HG03354 (cell line): ENCODE results near the gene RAI1.
A peak's percentile ranks its signal among the peaks of the same experiment; 100 is the strongest.

Experiments used
- ATAC-seq: cut with Tn5 transposase; IDR thresholded peaks from one replicate; pipeline ENCODE4 v1.9.1; 2021; ENCODE audit warnings: mild to moderate bottlenecking; ENCODE audit not compliant: unreplicated experiment, poor library complexity, severe bottlenecking

RAI1 gene

DNA sequence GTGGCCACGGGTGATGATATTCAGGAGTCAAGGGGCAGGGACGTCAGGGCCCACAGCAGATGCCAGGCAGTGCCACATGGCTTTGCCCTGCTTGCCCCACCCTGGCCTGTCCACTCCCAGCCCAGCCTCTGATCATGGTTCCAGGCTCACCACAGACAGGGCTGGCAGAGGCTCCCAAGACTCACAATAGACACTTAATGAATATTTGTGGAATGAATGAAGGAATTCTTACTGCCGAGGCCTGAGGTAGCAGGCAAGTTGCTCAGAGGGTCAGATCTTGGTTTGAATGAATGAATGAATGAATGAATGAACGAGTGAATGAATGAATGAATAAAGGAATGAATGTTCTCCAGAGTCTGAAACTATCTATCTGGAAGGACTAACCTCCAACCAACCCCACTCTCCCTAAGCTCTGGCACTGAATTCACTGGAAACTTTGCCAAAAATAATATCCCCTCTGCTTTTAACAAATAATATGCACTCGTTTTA lies 60.9 kb downstream of the RAI1 start:
- no peak for ATAC-seq

DNA sequence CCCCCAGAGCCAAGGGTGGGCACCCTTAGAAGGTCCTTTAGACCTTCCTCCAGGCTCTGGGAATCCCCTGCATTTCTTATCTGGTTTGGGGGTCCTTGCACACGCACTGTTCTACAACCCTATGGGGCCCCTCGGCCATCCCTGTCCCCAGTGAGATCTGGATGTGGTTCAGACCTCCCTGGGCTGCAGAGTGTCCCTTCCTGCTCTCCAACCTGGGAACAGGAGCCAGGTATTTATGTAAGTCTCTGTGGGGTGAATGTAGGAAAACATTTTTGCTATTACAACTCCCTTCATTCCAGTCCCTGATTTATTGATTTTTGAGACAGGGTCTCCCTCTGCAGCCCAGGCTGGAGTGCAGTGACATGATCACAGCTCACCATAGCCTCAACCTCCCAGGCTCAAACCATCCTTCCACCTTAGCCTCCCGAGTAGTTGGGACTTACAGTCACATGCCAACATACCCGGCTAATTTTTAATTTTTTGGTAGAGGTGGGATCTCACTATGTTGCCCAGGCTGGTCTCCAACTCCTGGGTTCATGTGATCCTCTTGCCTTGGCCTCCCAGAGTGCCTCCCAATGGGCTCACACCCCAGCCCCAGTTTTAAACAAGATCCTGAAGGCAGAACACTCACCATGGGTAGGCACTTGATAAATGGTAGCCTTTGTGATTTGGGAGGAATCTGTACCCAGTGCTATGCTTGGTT lies 61.6 kb downstream of the RAI1 start:
- ATAC-seq = no peak

DNA sequence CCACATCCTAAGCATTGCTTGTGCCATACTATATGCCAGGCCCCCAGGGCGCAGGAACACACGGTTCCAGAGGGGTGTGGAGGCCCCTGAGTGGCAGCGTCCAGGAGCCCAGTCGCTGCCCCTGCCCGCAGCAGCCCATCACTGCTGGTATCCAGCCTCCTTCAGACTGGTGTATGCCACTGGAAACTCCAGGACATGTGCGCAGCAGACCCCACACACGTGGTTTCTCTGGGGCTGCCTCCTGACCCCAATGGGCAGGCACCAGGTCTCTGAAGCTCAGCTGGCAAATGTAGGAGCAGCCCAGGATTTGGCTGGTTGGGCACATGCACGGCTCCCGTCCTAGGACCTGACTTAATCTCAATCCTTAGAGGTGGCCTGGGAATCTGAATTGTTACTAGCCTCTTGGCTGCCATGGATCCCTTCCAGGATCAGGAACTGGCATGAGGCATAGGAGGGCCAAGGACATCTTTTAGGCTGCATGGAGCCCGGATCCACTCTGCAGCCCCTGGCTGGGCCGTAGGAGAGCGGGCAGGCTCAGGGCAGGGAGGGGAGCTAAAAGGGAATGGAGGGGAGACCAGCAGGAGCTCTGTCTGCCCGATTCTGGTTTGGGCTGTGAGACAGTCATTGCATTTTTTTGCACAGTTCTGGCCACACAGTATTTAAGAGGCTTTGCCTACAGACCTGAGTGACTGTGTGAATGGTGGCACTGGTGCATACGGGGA lies 62.3 kb downstream of the RAI1 start:
- ATAC-seq = no peak

DNA sequence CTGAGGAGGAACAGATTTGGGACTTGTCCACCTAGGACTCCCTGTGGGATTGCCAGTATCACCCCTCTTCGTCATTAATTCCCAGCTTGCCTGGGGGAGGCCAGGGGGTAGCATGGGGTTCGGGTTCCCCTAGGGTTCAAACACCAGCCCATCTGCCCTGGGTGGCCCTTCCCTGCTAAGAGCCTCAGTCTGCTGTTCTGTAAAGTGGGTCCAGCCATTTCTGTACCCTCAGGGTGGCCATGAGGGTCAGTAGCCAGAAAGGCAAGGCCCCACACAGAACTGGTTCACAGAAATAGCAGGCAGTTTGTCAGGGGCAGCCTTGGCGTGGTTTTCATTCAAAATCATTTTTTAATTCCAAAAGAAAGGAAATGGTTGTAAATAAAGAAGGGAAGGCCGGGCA lies 62.9 kb downstream of the RAI1 start:
- ATAC-seq = no peak

DNA sequence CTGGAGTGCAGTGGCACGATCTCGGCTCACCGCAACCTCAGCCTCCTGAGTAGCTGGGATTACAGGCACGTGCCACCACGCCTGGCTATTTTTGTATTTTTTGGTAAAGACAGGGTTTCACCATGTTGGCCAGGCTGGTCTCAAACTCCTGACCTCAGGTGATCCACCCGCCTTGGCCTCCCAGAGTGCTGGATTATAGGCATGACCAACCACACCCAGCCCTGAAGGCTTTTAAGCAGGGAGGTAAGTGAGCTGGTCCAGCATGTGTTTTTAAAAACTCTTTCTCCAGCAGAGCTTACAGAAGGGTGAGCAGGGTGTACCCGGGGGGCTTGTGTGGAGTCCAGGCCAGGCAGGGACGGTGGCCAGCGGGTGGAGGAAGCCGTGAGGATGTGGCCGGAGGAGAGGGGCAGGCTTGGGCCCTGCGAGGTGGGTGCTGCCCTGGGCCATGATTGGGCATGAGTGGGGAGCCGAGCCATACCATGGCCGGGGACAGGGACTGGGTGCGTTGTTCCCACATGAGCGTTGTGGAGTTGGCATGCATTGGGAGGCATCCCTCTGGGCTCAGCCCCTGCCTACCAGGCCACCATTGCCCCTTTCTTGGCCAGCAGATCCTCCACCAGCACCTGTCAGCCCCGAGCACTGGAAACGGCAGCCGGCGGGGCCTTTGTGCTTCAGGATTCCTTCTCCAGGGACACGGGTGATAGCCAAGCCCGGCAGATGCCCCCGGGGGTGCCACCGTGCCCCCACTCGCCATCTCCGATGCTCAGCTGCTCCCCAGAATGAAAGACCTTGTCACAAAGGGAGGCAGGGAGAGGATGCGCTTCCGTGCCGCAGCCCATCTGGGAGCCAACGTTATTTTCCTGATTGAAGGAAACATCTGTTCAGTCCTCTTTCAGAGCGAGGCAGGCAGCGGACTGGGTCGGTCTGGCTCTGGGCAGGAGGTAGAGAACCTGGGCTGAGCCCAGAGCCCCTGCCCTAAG lies 64.5 kb downstream of the RAI1 start:
- ATAC-seq = no peak

DNA sequence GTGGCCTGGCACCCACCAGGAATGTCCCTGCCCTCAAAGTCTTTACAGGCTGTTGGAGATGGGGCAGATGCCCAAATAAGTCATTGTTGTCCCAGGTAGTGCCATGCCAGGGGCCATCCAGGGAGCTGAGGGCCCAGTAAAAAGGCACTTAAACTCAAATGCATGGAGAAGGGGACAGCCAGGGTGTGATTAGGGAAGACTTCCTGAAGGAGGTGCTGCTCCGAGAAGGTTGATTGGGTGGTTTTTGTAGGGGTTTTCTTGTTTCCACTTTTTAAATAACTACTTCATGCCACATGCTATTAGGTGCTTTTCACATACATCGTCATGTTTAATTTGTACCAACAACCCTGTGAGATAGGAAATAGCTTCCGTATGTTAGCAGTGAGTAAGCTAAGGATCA lies 66.9 kb downstream of the RAI1 start:
- no peak for ATAC-seq

DNA sequence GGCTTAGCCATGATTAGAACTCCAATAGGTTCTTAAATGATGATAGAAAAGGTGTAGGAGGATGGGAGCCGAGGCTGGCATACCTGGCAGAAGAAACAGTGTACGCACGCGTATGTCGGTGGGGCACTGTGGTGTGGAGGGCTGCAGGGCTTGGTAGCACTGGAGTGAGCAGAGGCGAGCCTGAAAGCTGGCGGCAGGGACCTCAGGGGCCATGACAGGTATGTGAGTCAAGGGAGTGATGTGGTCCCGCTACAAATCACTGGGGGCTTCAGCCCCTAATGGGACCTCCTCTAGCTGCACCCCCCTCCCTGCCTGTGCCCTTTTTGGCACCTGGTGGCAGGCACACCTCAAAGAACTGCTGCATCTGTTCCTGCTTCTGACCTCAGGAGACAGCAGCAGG lies 67.3 kb downstream of the RAI1 start:
- ATAC-seq = no peak

DNA sequence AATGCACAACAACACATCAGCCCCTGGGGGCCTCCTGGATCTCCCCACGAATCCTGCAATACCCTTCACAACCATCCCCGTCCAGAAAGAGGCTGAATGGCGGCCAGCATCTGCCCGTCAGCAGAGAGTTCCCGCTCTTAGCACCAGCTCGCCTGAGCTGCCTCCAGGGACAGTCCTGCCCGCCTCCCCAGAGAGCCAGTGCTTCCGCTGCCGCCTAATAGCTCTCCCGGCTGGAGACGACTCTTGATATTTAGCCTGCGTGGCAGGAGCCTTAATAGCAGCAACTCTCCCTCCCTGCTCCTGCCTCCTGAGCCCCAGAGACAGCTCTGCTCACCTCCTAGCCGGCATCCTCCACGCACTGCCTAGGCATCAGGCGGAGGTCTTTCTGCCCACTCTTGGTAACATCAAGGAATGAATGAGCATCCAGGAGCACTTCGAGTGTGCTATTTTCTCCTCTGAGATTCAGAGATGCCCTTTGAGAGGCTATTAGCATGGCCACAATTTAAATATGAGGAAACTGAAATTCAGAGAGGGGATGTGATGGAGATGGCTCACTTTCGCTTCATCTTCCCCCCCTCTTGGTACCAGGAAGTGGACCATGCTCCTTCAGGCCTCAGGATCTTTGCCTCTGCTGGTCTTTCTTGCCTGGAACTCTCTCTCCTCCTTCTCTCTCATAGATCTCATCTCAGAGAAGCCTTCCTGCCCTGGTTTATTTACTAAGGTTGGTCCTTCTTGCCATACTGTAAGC lies 67.9 kb downstream of the RAI1 start:
- ATAC-seq = no peak

DNA sequence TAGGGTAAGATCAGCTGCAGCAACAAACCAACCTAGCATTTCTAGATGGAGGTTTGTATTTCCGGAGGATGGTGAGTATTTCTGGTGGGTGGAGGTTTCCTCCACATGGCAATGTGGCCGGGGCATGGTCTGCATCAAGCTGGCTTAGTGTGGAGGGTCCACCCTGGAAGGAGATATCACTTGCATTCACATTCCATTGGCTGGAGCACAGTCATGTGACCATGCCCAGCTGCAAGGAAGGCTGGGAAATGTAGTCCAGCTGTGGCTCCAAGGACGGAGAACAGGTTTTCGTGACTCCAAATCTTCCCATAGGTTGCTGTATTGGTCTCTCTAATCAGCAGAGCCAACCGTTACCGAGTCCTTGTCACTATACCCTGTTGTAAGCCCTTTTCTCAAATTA lies 68.7 kb downstream of the RAI1 start:
- no peak for ATAC-seq

DNA sequence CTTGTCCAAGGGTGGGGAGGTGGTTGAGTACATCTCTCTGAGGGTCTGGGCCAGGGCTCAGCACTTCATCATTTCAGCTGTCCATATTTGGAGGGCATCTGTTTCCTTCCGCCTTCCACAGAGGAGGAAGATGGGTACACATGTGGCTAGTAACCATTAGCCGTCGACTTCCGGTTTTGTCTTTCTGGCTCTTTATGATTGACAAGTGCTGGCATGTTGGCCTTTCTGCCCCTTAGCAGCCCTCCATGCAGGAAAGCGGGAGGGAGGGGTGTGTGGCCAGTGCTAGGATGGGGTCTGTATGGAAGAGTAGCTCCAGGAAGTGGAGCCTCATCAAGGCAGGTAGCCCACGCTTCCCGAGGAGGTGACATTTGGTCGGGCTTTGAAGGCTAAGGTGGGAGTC lies 69.6 kb downstream of the RAI1 start:
- peak; percentile 35 for ATAC-seq

DNA sequence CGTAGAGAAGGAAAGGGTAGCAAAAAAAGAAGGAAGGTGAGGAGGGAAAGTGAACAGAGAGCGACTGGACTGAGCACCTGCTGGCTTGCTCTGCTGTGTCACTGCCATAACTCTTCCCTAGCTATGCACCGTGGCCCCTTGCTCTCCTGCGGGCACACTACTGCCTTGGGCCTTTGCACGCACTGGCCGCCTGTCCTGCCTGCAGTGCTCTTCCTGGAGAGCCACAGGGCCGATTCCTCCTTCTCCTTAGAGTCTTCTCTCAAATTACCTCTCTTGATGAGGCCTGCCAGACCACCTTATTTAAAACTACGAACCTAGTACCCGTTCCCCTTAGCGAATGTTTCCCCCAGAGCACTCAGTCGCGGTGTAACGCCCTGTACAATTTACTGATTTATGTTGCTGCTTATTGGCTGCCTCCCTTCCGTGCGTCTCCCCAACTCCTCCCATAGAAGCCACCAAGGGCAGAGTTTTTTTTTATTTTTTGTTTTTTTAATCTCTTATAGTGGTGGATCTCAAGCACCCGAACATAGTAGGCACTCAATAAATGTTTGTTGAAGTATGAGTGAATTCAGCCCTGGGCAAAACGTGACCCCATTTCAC lies 70.3 kb downstream of the RAI1 start:
- ATAC-seq = peak; percentile 2

DNA sequence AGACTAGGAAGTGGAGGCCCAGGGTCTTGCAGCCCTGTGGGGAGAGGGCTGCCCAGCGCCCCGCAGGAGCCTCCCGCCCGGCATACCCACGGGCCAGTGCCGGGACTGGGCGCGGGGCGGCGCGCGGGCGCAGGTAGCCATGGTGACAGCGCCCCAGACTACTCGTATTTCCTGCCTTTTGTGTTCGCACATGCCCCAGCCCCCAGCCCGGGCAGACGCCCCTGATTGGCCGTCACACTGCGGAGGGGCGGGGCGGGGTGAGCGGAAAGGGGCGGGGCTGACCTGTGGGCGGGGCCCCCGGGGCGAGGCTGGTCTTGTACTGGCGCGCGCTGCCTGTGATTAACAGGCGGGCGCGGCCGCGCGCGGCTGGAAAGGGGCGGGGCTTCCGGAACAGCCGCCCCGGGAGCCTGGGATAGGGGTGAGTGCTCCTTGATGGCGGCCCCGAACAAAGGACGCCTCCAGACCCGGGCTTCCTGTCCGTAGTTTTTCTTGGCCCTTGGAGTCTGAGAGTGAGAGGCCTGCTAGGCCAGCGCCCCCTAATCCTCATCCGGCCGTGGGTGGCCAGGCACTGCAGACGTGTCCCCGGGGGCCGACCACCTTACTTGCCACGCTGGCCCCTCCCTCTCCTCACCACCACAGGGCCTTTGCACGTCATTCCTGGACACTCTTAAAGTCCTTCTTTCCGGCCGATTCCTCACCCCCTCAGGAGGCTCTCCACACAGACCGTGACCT lies 71.0 kb downstream of the RAI1 start:
- peak; percentile 86 for ATAC-seq

DNA sequence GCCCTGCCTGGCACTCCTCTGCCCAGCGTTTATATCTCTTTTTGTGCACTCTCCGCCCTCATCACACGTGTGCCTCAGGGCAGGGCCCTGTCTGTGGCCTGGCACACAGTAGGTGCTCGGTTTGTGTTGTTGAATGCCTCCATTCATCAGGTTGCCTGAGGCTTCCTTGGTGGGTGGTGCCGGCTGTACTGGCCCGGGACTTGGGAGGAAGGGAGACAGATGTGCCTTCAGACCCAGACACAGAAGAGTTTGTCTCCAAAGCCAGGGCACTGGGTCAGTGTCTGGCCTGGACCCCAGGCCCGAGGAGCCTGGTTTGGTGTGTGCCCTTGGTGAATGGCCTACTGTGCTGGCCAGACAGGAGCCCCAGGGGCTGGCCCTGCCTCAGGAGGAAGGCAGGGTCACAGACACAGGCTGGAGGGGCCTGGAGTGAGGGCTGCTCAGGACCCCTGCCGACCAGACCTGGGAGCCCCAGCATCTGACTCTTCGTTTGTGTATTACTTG lies 71.6 kb downstream of the RAI1 start:
- ATAC-seq = no peak

DNA sequence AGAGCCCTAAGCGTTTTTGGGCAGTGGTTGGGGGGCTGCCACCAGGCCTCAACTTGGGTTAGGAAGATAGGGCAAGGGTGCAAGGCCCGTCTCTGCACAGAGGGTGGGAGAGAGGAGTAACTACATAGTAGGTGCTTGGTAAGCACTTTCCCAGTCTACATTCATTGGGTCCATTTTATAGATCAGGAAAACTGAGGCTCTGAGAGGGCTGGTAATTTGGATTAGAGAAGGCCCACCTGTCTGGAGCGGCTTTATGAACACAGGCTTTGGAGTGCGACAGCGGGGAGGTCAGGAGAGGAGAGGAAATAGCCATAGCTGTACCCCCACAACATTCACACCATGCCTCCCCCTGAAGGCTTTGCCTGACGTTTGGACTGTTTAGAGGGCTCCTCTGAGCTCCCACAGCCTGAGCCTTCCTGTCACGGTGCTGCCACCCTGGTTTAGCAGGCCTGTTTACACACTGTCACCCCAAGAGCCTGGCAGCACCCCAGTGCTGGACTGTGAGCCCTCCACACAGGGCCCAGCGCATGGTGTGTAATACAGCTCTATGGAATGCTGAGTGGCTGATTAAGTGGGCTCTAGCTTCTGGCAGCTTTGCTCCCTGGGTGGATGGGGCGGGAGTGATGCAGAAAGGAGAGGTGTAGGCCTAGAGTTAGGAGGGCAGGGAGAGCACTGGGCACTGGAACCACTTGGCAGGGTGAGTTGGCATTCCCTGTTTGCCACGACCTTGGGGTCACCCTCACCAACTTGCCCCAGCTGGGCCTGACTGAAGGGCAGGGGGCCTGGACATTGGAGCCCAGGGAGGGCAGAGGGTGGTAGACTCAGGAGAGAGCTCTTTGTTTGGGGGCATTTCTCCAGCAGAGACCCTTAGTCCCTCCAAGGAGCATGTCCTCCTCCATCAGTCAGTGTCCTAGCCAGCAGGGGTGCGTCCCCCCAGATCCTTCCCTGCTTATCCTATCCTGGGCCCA lies 73.7 kb downstream of the RAI1 start:
- no peak for ATAC-seq

DNA sequence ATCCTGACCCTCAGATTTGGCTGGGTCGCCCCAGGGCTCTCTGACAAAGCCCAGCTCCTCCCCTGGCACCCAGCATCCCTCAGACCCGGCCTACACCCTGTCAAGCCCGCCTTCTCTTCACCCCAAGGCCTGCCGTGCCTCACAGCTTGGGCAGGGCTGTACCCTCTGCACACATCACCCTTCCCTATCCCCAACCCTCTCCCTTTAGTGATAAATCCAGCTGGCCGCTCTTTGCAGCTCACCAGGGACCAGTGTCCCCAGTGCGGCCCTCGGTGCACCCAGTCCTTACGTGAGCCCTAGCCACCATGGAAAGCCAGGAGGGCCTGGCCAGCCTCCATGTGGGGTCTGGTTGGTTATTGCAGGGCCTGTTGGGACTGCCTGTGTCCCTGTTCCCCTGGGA lies 74.5 kb downstream of the RAI1 start:
- no peak for ATAC-seq

DNA sequence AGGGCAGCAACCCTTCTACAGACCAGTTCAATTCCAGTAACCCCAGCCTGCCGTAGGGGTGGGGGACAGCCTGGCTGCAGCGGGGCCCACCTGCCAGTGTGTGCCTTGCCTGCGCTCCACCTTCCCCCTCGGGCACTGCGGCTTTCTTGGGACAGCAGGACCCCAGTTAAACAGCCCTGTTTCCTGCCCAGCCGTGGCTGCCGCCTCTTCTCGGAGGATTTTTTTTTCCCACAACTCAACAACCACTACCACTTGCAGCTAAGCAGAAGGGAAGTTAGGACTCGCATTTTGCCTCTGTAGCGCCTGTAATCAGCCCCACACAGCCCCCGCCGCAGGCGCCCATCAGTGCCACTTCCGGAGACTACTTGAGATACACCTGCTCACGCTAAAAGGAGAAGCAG lies 76.1 kb downstream of the RAI1 start:
- ATAC-seq = peak; percentile 49
